ENCODE measurements around the gene POLR2L.

Gene POLR2L

GRCh38 chr11:856397-856796 lies 14.1 kb upstream of the POLR2L start:
- H4K20me1 ChIP-seq (ENCODE audit: low read depth, low read length), result no peaks in the 10 kb centered on the region
- H2AFZ ChIP-seq (ENCODE audit: low read depth, low read length, severe bottlenecking), result no peak overlapping the region
- H3K27ac ChIP-seq (ENCODE audit: low read depth, low read length), result no peak overlapping the region
- H3K36me3 ChIP-seq (ENCODE audit: low read length), result no peaks in the 10 kb centered on the region
- H3F3A ChIP-seq (ENCODE audit: insufficient read depth), result no peaks in the 10 kb centered on the region
- H3K9me3 ChIP-seq (ENCODE audit: insufficient read depth, low read length), result no peaks in the 10 kb centered on the region
- no peak overlapping the region for H3K4me3 ChIP-seq (ENCODE audit: insufficient read depth, low read length, poor library complexity, severe bottlenecking)
- H3K9me2 ChIP-seq (replicated peaks; ENCODE audit: insufficient read depth, low read length), result no peaks in the 10 kb centered on the region
- no peaks in the 10 kb centered on the region for H3K27me3 ChIP-seq (ENCODE audit: low read length)
- TF ChIP-seq EZH2phosphoT487 (conservative IDR thresholded peaks at IDR 0.05; ENCODE audit: low read length) (no peak), CTCF (IDR thresholded peaks at IDR 0.05; ENCODE audit: insufficient read depth, low read length, poor library complexity, severe bottlenecking) (no peak)
- H3K79me2 ChIP-seq (ENCODE audit: insufficient read depth, low read length), result no peaks in the 10 kb centered on the region
- no peak overlapping the region for H3K4me2 ChIP-seq (ENCODE audit: low read depth, low read length, poor library complexity, severe bottlenecking)
- no peak overlapping the region for H3K9ac ChIP-seq (ENCODE audit: low read length)

- Histone ChIP-seq H3K79me2 (ENCODE audit: insufficient read depth, low read length) (no peaks in the 10 kb centered on the region), H3K27ac (ENCODE audit: low read depth, low read length) (no peak overlapping the region), H3K36me3 (ENCODE audit: low read length) (no peaks in the 10 kb centered on the region), H3K27me3 (ENCODE audit: low read length) (no peaks in the 10 kb centered on the region), H4K20me1 (ENCODE audit: low read depth, low read length) (no peaks in the 10 kb centered on the region), H3F3A (ENCODE audit: insufficient read depth) (no peaks in the 10 kb centered on the region), H3K9me3 (ENCODE audit: insufficient read depth, low read length) (no peaks in the 10 kb centered on the region), H3K9me2 (replicated peaks; ENCODE audit: insufficient read depth, low read length) (no peaks in the 10 kb centered on the region), H3K9ac (ENCODE audit: low read length) (no peak overlapping the region), H3K4me2 (ENCODE audit: low read depth, low read length, poor library complexity, severe bottlenecking) (no peak overlapping the region), H3K4me3 (ENCODE audit: insufficient read depth, low read length, poor library complexity, severe bottlenecking) (no peak overlapping the region), H2AFZ (ENCODE audit: low read depth, low read length, severe bottlenecking) (no peak overlapping the region)
- no peak for TF ChIP-seq CTCF (IDR thresholded peaks at IDR 0.05; ENCODE audit: insufficient read depth, low read length, poor library complexity, severe bottlenecking)
- no peak for TF ChIP-seq EZH2phosphoT487 (conservative IDR thresholded peaks at IDR 0.05; ENCODE audit: low read length)
Observed at GRCh38 chr11:855796-856195, 13.5 kb upstream of the POLR2L start.

GRCh38 chr11:855330-855674 lies 13.0 kb upstream of the POLR2L start:
- TF ChIP-seq CTCF (IDR thresholded peaks at IDR 0.05; ENCODE audit: insufficient read depth, low read length, poor library complexity, severe bottlenecking) (no peak), EZH2phosphoT487 (conservative IDR thresholded peaks at IDR 0.05; ENCODE audit: low read length) (no peak)
- no peaks in the 10 kb centered on the region for H3K9me3 ChIP-seq (ENCODE audit: insufficient read depth, low read length)
- H4K20me1 ChIP-seq (ENCODE audit: low read depth, low read length), result no peaks in the 10 kb centered on the region
- H3K36me3 ChIP-seq (ENCODE audit: low read length), result no peaks in the 10 kb centered on the region
- no peak overlapping the region for H3K27ac ChIP-seq (ENCODE audit: low read depth, low read length)
- H3K27me3 ChIP-seq (ENCODE audit: low read length), result no peaks in the 10 kb centered on the region
- H3F3A ChIP-seq (ENCODE audit: insufficient read depth), result no peaks in the 10 kb centered on the region
- H3K9ac ChIP-seq (ENCODE audit: low read length), result no peak overlapping the region
- H3K9me2 ChIP-seq (replicated peaks; ENCODE audit: insufficient read depth, low read length), result no peaks in the 10 kb centered on the region
- no peak overlapping the region for H3K4me3 ChIP-seq (ENCODE audit: insufficient read depth, low read length, poor library complexity, severe bottlenecking)
- H2AFZ ChIP-seq (ENCODE audit: low read depth, low read length, severe bottlenecking), result no peak overlapping the region
- no peak overlapping the region for H3K4me2 ChIP-seq (ENCODE audit: low read depth, low read length, poor library complexity, severe bottlenecking)
- no peaks in the 10 kb centered on the region for H3K79me2 ChIP-seq (ENCODE audit: insufficient read depth, low read length)
